GM20000 (cell line): ENCODE results near the gene TRIM43.
"Not testable (repeated sequence)": the region's sequence is repeated elsewhere in the genome, so short reads cannot be mapped to it uniquely, and the experiment has no call there.

ENCODE experiments used
- DNase-seq: peaks from one replicate; pipeline ENCODE4 v3.0.0; 2012; ENCODE audit warnings: low spot score
- TF ChIP-seq, protein P1 (sequence below): IDR thresholded peaks from 2 replicates; pipeline ENCODE4 v1.5.1; 2012; ENCODE audit warnings: mild to moderate bottlenecking, control low read depth; ENCODE audit errors: extremely low read depth, missing control alignments

Gene TRIM43

DNA sequence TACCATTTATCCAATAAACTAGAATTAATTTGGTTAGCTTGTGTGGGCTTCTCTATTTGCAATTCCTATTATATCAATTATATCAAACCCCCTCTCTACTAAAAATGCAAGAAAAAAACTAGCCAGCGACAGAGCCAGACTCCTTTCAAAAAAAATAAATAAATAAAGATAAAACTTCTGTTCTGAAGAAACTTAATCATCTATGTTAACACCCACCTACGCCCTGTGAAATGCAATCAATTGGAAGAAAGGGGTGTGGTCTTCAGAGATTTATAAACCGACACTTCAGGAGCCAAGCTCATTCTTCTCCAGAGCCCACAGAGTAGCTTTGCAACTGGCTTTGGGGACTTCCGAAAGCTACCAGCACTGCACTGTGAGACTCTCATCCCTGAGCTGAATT is at the start of gene TRIM43:
Gene TRIM43 (plus strand): TSS at position 301 of the 400 bp plus-strand sequence. CDS start 2,023 bp downstream, outside the sequence.
- not testable (repeated sequence) for DNase-seq

DNA sequence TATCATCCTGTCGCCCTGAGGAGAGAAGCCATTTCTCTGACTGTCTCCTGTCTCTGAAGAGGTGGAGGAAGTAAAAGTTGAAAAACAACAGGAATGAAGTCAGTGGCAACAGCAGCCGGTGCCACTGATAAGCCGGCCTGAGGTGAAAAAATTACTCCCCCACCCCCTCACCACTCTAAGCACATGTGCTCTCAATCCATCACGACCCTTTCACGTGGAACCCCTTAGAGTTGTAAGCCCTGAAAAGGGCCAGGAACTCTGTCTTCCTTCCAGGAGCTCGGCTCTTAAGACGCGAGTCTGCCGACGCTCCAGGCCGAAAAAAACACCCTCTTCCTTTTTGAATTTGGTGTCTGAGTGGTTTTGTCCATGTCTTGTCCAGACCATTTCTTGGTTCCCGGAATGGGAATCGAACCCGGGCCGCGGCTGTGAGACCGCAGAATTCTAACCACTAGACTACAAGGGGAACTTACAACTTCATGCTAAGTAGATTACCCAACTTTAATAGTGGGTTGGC is 40.7 kb upstream of the TRIM43 start:
- DNase-seq = no peak
- TF ChIP-seq, protein P1, sequence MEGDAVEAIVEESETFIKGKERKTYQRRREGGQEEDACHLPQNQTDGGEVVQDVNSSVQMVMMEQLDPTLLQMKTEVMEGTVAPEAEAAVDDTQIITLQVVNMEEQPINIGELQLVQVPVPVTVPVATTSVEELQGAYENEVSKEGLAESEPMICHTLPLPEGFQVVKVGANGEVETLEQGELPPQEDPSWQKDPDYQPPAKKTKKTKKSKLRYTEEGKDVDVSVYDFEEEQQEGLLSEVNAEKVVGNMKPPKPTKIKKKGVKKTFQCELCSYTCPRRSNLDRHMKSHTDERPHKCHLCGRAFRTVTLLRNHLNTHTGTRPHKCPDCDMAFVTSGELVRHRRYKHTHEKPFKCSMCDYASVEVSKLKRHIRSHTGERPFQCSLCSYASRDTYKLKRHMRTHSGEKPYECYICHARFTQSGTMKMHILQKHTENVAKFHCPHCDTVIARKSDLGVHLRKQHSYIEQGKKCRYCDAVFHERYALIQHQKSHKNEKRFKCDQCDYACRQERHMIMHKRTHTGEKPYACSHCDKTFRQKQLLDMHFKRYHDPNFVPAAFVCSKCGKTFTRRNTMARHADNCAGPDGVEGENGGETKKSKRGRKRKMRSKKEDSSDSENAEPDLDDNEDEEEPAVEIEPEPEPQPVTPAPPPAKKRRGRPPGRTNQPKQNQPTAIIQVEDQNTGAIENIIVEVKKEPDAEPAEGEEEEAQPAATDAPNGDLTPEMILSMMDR = no peak

DNA sequence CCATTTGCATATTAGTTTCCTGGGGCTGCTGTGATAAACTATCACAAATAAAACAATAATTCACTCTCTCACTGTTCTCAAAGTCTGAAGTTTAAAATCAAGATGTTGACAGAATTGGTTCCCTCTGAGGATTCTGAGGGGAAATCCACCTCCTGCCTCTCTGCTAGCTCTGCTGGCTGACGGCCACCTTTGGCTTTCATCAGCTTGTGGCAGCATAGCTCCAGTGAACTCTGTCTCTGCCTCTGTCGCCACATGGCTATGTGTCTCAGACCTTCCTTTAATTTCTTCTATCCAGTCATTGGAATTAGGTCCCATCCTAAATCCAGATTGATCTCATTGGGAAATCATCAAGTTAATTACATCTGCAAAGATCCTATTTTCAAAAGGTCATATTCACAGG is 38.9 kb upstream of the TRIM43 start:
- no peak for DNase-seq
- TF ChIP-seq, protein P1 = no peak

DNA sequence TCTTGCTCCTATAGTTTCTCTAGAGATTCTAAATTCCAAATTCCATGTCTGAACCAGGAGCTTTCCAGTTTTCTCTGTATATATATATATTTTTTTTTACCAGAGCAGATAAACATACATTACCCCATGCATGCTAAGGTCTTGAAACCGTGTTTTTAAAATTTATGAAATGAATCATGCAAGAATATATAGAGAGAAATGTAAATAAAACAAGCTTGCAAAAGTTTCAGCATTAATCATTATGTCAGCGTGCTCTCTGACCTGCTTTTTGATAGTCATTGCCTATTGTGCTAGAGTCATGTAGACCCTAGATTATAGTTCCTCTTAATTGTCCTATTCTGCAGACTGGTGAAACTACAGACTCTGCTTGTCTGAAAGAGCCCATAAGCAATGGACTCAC is 22.6 kb upstream of the TRIM43 start:
- DNase-seq = no peak

DNA sequence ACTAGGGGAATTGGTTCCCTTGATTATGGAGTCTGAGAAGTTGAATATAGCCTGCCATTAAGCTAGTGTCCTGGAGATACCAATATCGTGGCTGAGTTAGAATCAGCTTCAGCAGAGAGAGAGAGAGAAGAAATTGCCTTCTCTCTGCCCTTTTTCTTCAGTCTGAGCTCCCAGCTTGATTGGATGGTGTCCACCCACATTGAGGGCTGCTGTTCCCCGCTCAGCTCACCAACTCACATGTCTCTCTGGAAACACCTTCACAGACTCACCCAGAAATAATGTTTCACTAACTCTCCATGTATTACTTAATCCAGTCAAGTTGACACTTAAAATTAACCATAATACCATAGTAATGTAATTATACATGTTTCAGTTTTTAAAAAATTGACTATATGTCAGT is 17.9 kb upstream of the TRIM43 start:
- DNase-seq = no peak
- TF ChIP-seq, protein P1 = no peak

More for the DNA sequence above, 22.6 kb upstream of the TRIM43 start:
- TF ChIP-seq, protein P1 = no peak

DNA sequence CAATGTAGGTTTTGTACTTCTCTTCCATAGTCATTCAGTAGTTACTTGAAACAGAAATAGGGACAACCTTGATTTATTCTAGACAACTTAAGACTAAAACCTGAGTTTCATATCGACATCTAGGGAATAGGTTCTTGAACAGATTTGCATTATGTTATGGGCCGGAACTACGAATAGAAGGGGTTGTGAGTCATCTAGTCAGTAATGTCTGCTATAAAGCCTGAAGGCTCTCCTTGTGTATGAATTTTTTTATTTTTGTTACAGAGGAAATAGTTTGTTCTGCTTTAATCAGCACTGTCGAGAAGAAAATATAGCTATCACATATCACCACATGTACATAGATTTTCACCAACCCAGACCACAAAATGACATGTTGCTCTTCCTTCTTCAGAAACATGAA is 17.3 kb upstream of the TRIM43 start:
- TF ChIP-seq, protein P1 = no peak
- DNase-seq = no peak

DNA sequence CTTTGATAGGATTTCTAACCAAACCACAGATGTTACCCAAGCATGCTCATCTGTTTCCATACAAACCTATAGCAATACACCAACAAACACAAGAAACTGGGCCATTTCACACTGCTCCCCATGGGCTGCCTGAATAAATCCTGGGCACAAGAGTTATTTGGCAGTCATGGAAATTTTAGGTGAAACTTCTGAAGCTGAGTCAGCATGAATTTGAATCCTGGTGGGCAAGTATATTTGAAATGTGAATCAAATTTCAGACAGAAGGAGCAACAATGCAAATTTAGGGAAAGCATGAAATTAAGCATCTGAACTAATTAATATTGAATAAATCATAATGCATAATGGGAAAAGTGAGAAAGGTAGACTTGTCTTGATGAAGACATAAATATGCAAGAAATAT is 15.9 kb upstream of the TRIM43 start:
- TF ChIP-seq, protein P1 = no peak
- no peak for DNase-seq

DNA sequence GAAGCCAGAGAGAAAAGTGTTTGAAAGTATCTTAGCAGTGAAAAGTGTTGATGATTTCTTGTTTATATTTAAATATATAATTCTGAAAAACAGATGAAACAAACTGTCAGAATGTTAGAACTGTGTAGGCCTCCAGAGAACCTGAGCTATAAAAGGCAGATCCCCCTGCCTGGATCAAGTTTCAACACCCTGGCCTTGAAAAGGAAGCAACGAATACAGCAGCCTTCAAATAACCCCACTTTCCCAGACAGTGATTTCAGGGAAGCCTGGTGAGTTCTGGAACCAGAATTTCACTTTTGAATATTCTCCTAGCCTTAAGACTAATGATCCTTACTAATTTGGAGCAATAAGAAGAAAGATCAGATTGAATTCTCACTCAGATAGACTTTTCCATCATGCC is 13.3 kb upstream of the TRIM43 start:
- no peak for DNase-seq
- TF ChIP-seq, protein P1 = no peak

DNA sequence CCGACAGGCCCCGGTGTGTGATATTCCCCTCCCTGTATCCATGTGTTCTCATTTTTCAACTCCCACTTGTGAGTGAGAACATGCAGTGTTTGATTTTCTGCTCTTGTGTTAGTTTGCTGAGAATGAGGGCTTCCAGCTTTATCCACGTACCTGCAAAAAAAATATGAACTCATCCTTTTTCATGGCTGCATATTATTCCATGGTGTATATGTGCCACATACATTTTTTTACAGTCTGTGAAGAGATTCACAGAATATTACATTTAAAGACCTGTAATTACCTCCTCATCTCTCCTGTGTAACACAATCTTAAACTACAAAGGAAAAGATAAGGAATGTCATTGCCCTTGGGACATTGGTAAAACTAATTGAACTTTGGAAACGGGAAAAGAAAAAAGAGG is 8.3 kb upstream of the TRIM43 start:
- not testable (repeated sequence) for DNase-seq

DNA sequence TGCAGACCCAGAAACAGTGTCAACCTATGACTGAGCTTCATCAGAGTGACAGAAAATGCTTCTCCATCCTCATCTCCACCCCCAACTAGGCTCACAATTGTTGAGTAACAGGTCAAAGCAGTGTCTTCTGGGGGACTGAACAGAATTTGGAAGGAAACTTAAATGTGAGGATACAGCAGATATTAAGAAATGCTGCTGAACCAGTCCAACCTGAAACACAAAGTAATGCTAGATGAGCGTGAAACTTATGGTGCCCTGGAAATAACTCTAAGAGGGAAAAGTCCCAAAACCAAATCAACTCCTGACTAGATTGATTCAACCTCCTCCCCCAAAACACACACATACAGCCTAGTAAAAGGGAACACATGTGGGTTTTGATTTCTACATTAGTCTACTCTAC is 7.5 kb upstream of the TRIM43 start:
- DNase-seq = not testable (repeated sequence)

DNA sequence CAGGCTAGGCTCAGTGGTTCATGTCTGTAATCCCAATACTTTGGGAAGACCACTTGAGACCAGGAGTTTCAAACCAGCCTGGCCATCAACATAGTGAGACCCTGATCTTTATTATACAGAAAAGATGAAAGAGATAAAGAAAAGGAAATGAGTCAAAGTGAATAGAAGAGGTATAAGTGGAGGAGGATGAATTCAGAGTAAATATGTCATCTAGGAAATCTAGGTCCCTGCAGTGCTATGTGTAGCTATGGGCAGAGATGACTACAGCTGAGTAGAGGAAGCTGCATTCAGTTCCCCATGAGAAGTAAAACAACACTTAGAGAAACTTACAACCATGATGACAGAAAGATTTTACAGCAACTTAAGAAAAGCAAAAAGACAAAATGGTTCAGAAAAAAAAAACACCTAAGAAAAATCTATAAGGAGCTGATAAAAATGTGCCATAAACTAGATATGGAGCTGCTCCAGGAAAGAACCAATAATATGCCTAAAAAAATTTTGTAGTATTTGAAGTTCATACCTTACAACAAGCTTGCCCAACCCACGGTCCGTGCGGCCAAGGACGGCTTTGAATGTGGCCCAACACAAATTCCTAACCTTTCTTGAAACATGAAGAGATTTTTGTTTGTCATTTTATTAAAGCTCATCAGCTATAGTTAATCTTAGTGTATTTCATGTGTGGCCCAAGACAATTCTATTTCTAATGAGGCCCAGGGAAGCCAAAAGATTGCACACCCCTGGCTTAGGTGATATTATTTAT is 1.8 kb upstream of the TRIM43 start:
- not testable (repeated sequence) for DNase-seq

DNA sequence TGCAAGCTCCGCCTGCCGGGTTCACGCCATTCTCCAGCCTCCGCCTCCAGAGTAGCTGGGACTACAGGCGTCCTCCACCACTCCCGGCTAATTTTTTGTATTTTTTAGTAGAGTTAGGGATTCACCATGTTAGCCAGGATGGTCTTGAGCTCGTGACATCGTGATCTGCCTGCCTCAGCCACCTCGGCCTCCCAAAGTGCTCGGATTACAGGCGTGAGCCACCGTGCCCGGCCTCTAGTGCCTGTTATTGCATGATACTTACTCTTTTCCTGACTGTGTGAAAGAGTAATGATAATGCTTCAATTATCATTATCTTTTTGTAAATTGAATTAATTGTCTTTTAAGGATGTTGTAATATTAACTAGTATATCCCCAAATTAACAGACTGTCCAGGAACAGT is 1.2 kb downstream of the TRIM43 start:
- not testable (repeated sequence) for DNase-seq
